Mucosa of stomach (tissue), 1 donor: ENCODE measurements around the gene TEX48.

Experiments
- H3K27me3 ChIP-seq: one replicate; pipeline ENCODE4 v1.7.0; 2013; ENCODE audit warnings: mild to moderate bottlenecking, low read length; ENCODE audit not compliant: control insufficient read depth, insufficient read depth
- H3K36me3 ChIP-seq: one replicate; pipeline ENCODE4 v1.7.0; 2013; ENCODE audit warnings: low read length; ENCODE audit not compliant: control insufficient read depth, insufficient read depth
- H3K4me1 ChIP-seq: one replicate; pipeline ENCODE4 v1.7.0; 2013; ENCODE audit warnings: mild to moderate bottlenecking, low read length; ENCODE audit not compliant: control insufficient read depth, insufficient read depth
- H3K4me3 ChIP-seq: one replicate; pipeline ENCODE4 v1.7.0; 2013; ENCODE audit warnings: low read length
- H3K9ac ChIP-seq: one replicate; pipeline ENCODE4 v1.7.0; 2013; ENCODE audit warnings: mild to moderate bottlenecking, low read length, moderate library complexity
- H3K9me3 ChIP-seq: one replicate; pipeline ENCODE4 v1.7.0; 2013; ENCODE audit warnings: mild to moderate bottlenecking, low read length, moderate library complexity; ENCODE audit not compliant: control insufficient read depth
- donor health status: Pancreatic carcinoma.

The TEX48 gene, protein sequence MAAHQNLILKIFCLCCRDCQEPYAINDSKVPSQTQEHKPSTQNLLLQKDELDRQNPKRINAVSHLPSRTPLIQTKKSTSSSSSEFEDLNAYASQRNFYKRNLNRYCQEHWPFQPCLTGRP

DNA sequence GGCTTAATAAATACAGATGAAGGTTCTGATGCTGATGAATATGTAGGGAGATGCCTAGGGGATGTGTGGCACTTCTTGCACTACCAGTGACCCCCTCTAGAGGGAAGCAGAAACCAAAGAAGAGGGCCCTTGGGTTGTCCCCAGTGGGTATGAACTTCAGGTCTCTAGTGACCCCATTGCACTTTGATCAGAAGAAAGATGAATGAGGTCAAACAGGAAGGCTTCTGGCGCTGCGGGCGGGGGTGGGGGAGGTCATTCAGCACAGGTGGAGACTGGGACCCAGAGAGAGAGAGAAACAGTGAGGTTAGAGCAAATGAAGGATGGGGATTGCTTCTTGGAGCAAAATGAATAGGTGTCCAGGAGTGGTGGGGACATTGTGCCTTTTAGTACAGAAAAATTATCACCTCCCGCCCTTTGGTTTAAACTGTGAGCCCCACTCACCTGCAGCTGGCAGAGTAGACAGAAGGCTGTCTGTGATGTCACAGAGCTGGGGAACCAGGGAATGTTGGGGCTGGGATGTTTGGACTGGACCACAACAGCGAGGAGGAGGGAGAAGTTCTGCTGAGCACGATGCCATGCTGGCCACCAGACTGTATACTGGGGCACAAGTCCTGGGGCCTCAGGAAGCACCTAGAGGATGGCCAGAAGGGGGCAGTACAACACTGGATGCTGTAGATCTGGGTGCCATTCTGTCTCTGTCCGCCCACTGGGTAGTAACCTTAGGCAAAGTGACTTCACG lies at the start of gene TEX48:
Gene TEX48 (minus strand): TSS at position 599 of the 739 bp plus-strand sequence. CDS start 10,469 bp downstream, outside the sequence.
- no peaks in the 10 kb centered on the region for H3K36me3 ChIP-seq
- no peak within 1 kb of the TSS for H3K4me3 ChIP-seq
- H3K9ac ChIP-seq = no peak within 1 kb of the TSS
- no peaks in the 10 kb centered on the region for H3K27me3 ChIP-seq
- no peaks in the 10 kb centered on the region for H3K4me1 ChIP-seq
- H3K9me3 ChIP-seq = no peaks in the 10 kb centered on the region

DNA sequence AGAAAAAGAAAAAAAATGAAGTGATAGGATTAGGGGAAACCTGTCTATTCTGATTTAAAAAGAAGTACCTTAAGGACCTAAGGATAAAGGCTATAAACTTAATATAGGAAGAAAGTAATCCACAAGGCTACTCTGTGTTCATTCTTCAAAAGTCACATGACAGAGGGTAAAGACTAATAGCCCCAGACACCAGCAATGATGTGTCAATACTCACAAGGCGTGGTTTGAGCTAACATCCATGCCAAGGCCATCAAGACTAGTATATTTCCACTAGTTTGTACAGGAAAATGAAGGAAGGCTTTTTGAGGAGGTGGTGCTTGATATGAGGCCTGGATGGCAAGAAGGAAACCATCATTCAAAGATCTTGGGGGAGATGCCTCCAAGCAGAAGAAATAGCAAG lies 49.7 kb upstream of the TEX48 start:
- Histone ChIP-seq H3K27me3 (no peaks in the 10 kb centered on the region), H3K4me3 (no peak overlapping the region), H3K9me3 (no peaks in the 10 kb centered on the region), H3K36me3 (no peaks in the 10 kb centered on the region), H3K9ac (no peak overlapping the region), H3K4me1 (no peaks in the 10 kb centered on the region)

DNA sequence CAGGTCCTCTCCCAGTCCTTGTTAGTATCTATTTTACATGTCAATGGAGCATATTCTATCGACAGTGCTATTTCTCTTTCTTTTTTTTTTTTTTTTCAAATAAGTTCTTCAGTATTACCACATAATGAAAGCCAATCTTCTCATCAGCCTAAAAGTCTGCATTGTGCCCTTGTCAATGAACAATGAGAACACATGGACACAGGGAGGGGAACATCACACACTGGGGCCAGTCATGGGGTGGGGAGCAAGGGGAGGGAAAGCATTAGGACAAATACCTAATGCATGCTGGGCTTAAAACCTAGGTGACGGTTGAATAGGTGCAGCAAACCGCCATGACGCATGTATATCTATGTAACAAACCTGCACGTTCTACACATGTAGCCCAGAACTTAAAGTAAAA lies 47.7 kb upstream of the TEX48 start:
- no peak overlapping the region for H3K4me3 ChIP-seq
- no peak overlapping the region for H3K9ac ChIP-seq
- H3K4me1 ChIP-seq = no peaks in the 10 kb centered on the region
- H3K27me3 ChIP-seq = no peaks in the 10 kb centered on the region
- no peaks in the 10 kb centered on the region for H3K36me3 ChIP-seq
- no peaks in the 10 kb centered on the region for H3K9me3 ChIP-seq

DNA sequence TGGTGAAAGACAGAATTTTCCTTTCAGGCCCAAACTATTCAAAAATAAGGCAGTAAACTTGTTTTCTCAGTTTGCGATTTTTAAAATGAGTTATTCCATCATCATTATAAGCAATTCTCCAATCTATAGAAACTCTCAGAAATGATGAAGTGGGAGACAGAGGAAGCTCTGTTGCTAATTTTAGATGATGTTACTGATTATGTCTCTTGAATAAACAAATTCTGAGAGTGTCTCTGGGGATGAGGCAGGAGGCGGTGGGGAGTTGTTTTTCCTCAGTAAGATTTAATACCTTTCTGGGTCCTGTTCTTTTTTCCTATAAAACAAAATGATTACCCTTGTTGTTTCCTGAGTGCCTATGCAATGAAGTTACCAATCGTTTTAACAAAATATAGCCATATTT lies 43.9 kb upstream of the TEX48 start:
- H3K27me3 ChIP-seq = no peaks in the 10 kb centered on the region
- H3K9me3 ChIP-seq = no peaks in the 10 kb centered on the region
- no peaks in the 10 kb centered on the region for H3K36me3 ChIP-seq
- H3K9ac ChIP-seq = no peak overlapping the region
- no peak overlapping the region for H3K4me3 ChIP-seq
- no peaks in the 10 kb centered on the region for H3K4me1 ChIP-seq

DNA sequence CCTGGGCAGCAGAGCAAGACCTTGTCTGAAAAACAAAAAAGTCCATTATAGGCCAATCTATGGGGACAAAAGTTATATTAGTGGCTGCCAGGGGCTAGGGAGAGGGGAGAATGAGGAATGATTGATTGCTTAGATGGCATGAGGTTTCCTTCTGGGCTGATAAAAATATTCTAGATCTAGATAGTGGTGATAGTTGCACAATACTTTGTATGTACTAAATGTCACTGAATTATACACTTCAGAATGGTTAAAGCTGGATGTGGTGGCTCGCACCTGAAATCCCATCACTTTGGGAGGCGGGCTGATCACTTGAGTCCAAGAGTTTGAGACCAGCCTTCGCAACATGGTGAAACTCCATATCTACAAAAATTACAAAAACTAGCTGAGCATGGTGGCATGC lies 42.8 kb upstream of the TEX48 start:
- Histone ChIP-seq H3K36me3 (no peaks in the 10 kb centered on the region), H3K9me3 (no peaks in the 10 kb centered on the region), H3K4me3 (no peak overlapping the region), H3K4me1 (no peaks in the 10 kb centered on the region), H3K9ac (no peak overlapping the region), H3K27me3 (no peaks in the 10 kb centered on the region)

DNA sequence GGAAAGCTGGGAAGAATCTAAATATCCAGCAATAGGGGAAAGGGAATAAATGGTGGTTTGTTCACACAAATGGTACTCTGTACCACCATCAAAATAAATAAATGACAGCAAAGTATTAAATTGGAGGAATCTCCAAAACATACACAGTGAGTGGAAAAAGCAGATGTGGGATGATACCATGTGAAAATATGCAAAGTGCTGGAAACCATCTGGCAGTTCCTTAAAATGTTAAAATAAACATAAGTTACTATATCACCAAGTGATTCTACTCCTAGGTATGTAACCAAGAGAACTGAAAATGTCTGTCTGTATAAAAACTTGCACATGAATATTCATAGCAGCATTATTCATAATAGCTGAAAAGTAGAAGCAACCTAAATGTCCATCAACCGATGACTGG lies 41.9 kb upstream of the TEX48 start:
- Histone ChIP-seq H3K9me3 (no peaks in the 10 kb centered on the region), H3K4me3 (no peak overlapping the region), H3K4me1 (peaks cover 5% of the 10 kb centered on the region), H3K27me3 (no peaks in the 10 kb centered on the region), H3K36me3 (no peaks in the 10 kb centered on the region), H3K9ac (no peak overlapping the region)

DNA sequence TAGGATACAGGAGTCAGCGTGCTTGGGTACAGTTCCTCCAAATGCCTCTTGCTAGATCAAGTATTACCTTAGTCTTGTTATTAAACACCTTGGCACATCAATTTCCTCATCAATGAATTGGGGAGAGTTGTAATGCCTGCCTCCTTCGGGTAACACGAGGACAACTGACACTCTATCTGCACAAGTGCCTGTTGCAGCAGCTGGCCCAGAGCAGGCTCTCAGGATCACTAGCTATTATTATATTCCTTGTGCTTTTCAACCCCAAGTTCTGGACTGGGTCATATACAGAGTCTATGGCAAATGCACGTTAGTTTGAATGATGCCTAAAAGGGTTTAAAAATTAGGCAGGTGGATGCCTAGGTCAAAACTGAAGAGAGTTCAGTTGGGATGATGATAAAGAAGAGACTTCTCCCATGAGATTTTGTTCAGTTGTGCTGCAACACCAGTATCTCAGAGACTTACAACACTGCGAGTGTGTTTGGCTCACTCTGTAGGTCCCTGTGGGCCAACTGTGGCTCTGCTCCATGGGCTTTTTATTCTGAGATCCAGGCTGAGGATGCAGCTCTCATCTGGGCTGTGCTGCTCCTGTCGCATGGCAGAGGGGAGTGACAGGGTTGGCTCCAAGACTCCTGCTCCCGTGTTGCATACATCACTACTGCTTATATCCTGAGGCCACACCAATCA lies 41.1 kb upstream of the TEX48 start:
- Histone ChIP-seq H3K27me3 (no peaks in the 10 kb centered on the region), H3K4me1 (peaks cover 14% of the 10 kb centered on the region), H3K9me3 (no peaks in the 10 kb centered on the region), H3K4me3 (no peak overlapping the region), H3K36me3 (no peaks in the 10 kb centered on the region), H3K9ac (no peak overlapping the region)

DNA sequence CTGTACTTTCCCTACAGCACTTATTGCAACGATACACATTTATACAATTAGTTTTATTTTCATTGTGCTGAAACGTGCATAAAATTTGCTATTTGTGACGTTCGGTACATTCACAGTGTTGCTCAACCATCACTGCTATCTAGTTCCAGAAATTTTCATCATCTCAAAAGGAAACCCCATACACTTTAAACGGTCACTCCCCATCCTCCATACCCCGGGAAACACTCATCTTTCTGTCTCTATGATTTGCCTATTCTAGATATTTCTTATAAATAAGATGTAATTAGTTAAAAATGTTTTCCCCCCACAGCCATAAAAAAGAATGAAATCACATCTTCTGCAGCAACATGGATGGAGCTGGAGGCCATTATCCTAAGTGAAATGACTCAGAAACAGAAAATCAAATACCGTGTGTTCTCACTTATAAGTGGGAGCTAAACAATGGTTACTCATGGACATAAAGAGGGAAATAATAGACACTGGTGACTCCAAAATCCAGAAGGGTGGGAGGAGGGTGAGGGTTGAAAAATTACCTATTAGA lies 40.2 kb upstream of the TEX48 start:
- H3K4me3 ChIP-seq = no peak overlapping the region
- H3K9ac ChIP-seq = no peak overlapping the region
- H3K4me1 ChIP-seq = peaks cover 16% of the 10 kb centered on the region
- no peaks in the 10 kb centered on the region for H3K36me3 ChIP-seq
- no peaks in the 10 kb centered on the region for H3K9me3 ChIP-seq
- no peaks in the 10 kb centered on the region for H3K27me3 ChIP-seq

DNA sequence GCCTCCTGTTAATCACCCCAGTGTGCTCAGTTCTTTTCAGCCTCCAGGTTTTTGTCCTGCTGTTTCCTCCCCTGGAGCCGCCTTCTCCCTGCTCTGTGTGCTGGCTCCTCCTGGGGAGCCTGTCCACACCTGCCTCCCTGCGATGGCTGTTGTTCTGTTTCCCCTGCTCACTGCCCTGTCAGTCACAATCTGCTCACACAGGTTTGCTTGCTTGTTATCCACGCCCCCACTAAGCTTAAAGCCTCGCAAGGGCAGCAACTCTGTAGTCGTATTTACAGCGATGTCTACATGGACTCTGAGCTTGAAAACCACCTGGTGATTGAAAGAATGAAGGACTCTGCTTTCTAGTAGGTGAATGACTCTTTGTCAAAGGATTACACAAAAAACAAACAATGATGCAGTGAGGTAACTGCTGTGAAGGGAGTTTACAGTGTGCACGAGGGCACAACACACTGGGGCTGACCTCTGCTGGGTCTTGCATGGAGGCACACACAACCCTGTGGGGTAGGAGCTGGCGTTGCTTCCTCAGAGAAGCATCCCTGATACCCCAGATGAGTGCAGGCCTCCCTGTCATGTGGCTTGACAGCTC lies 39.6 kb upstream of the TEX48 start:
- Histone ChIP-seq H3K9me3 (no peaks in the 10 kb centered on the region), H3K36me3 (no peaks in the 10 kb centered on the region), H3K4me3 (no peak overlapping the region), H3K9ac (no peak overlapping the region), H3K27me3 (no peaks in the 10 kb centered on the region), H3K4me1 (peaks cover 16% of the 10 kb centered on the region)

DNA sequence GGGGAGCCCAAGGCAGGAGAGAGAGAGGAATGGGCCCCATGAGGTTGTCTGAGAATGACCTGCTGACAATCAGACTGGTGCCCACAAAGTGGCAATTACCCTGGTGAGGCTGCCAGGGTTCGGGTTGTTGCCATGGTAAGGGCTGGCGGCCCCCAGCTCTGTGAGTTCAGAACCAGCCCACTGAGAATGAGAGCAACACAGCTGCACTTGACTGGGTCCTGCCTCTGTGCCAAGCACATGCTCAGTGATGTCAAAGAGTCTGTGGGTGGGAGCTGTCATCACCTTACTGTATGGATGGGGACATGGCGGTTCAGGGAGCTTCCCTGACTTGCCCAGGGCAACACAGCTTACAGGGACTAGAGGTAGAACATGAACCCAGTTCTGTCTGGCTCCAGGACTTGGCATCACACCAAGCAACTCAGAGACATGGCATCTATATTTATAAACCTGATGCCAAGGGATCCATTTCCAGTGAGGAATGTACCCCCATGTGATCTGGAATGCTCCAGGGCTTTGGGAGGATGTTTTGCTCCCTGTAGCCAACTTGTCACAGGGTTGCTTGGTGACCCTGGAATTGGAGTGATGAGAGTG lies 38.2 kb upstream of the TEX48 start:
- H3K4me3 ChIP-seq = no peak overlapping the region
- H3K36me3 ChIP-seq = no peaks in the 10 kb centered on the region
- peaks cover 16% of the 10 kb centered on the region for H3K4me1 ChIP-seq
- H3K9ac ChIP-seq = no peak overlapping the region
- H3K27me3 ChIP-seq = no peaks in the 10 kb centered on the region
- no peaks in the 10 kb centered on the region for H3K9me3 ChIP-seq

DNA sequence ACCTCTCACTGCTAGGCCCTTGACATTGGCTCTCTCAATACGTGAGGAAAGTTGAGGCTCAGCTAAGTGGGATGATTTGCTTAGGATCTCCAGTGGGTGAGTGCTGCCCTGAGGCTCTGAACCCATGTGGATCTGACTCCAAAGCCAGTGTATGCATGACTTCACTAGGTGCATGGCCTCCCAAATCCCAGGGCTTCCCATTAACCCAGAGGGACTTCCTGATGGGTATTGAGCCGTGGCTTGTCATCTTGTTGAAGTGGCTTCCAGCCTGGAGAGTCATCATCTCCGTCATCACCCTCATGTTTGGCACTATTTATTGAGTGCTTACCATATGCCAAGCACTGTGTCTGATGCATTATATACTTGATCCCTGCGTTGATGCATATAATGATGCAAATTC lies 37.3 kb upstream of the TEX48 start:
- Histone ChIP-seq H3K4me3 (no peak overlapping the region), H3K9ac (no peak overlapping the region)

DNA sequence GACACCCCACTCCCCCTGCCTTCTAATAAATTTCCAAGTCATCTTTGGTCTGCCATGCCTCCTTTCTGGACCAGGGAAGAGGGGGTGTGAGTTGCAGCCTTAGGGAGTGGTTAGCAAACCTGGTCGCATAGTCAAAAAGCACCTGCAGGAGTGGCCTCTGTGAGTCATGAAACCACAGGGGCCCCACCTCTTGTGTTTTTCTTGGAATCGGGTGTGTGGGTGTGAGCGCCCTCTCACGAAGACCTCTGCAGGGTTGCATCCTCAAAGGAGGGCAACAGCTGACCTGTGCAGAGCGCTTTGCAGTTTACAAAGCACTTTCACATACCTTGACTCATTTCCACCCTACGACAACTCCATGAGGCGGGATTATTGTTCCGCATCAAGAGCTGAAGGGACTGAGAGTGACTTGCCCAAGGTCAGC lies 36.8 kb upstream of the TEX48 start:
- Histone ChIP-seq H3K4me1 (peaks cover 16% of the 10 kb centered on the region), H3K36me3 (no peaks in the 10 kb centered on the region), H3K9ac (no peak overlapping the region), H3K9me3 (no peaks in the 10 kb centered on the region), H3K27me3 (no peaks in the 10 kb centered on the region), H3K4me3 (no peak overlapping the region)

More for the DNA sequence above, 37.3 kb upstream of the TEX48 start:
- Histone ChIP-seq H3K4me1 (peaks cover 16% of the 10 kb centered on the region), H3K9me3 (no peaks in the 10 kb centered on the region), H3K36me3 (no peaks in the 10 kb centered on the region), H3K27me3 (no peaks in the 10 kb centered on the region)
